Measurements from ENCODE around the gene RBM39. TPM values are rescaled to one million over a fixed set of nuclear protein-coding genes. Genes with fewer than 3 reads are reported as not detected.

Gene RBM39
- total RNA-seq, 1 experiment from 2014 or later = 347 TPM

DNA sequence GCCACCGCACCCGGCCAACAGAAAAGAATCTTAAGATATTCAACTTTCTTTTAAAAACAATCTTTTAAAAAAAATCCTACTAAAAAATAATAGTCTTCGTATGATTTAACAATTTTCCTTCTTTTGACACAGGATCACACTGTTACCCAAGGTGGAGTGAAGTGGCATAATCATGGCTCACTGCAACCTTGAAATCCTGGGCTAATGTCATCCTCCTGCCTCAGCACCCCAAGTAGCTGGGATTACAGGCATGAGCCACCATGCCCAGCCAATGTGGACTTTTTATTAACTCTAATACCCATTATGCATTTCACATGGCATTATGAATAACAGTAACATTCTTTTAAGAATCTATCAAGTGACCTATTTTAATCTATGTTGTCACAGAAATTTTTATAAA is 20.8 kb downstream of the RBM39 start:
- H3K23ac ChIP-seq (ENCODE audit: insufficient read length, low read depth, low read length) = no peak overlapping the region
- no peak overlapping the region for H4K8ac ChIP-seq (replicated peaks; ENCODE audit: insufficient read length, low read depth, low read length)
- no peak overlapping the region for H3K18ac ChIP-seq (ENCODE audit: insufficient read length, low read depth, low read length)
- no peak overlapping the region for H3K56ac ChIP-seq (ENCODE audit: insufficient read length, low read depth, low read length)
- no peak overlapping the region for H3K14ac ChIP-seq (ENCODE audit: insufficient read depth, low read length)
- H2BK15ac ChIP-seq (ENCODE audit: low read depth, low read length) = no peak overlapping the region
- Mint-ChIP-seq H3K4me3 (no peak overlapping the region), H3K27ac (no peak overlapping the region), H3K36me3 (ENCODE audit: insufficient read depth in 1 of 3, low read depth in 3 of 3) (peaks cover 58 to 97% (median 96%) of the 10 kb centered on the region in 3 experiments), H3K27me3 (ENCODE audit: low read depth) (no peaks in the 10 kb centered on the region), H3K9me3 (no peaks in the 10 kb centered on the region), H3K4me1 (no peaks in the 10 kb centered on the region)
- no peaks in the 10 kb centered on the region for H3K9me3 ChIP-seq (ENCODE audit: control insufficient read depth, low read depth, low read length)
- peaks cover 2% of the 10 kb centered on the region for H3K79me1 ChIP-seq (ENCODE audit: insufficient read depth, low read depth, low read length, poor library complexity, severe bottlenecking)
- no peak overlapping the region for H2BK5ac ChIP-seq (ENCODE audit: insufficient read length, low read length)
- peaks cover 2% of the 10 kb centered on the region; the same call in 1 of the 2 replicates for H3K79me2 ChIP-seq (ENCODE audit: insufficient read depth, low read length)
- no peak overlapping the region for H4K91ac ChIP-seq (ENCODE audit: insufficient read length, low read depth, low read length)
- no peak overlapping the region for H2BK12ac ChIP-seq (ENCODE audit: insufficient read length, low read depth, low read length)
- no peaks in the 10 kb centered on the region for H3K4me1 ChIP-seq (ENCODE audit: insufficient read depth, low read length)
- no peak overlapping the region for H3K9ac ChIP-seq (ENCODE audit: extremely low read depth, insufficient read length, low read length)
- no peak overlapping the region for H3K27ac ChIP-seq (ENCODE audit: insufficient read length, low read depth, low read length)
- WGBS (ENCODE audit: extremely low coverage, insufficient read length, low lambda C conversion rate) = 100% methylated on average over 1 of the region's 3 CpGs
- no peak overlapping the region for H2BK120ac ChIP-seq (ENCODE audit: low read depth, low read length, poor library complexity, severe bottlenecking)
- no peak overlapping the region for H4K5ac ChIP-seq (ENCODE audit: insufficient read length, low read depth, low read length)
- H3K4ac ChIP-seq (ENCODE audit: low read depth, low read length) = no peak overlapping the region
- no peaks in the 10 kb centered on the region for H3K27me3 ChIP-seq (ENCODE audit: insufficient read depth, low read length)
- H3K4me2 ChIP-seq (ENCODE audit: insufficient read depth, insufficient read length, low read length) = no peak overlapping the region
- no peaks in the 10 kb centered on the region for H3K23me2 ChIP-seq (ENCODE audit: insufficient read length, low read depth, low read length, poor library complexity, severe bottlenecking)
- H3T11ph ChIP-seq (ENCODE audit: low read length) = no peak overlapping the region
- no peak overlapping the region for H2BK20ac ChIP-seq (ENCODE audit: low read depth, low read length, poor library complexity, severe bottlenecking)
- TF ChIP-seq, protein P1, sequence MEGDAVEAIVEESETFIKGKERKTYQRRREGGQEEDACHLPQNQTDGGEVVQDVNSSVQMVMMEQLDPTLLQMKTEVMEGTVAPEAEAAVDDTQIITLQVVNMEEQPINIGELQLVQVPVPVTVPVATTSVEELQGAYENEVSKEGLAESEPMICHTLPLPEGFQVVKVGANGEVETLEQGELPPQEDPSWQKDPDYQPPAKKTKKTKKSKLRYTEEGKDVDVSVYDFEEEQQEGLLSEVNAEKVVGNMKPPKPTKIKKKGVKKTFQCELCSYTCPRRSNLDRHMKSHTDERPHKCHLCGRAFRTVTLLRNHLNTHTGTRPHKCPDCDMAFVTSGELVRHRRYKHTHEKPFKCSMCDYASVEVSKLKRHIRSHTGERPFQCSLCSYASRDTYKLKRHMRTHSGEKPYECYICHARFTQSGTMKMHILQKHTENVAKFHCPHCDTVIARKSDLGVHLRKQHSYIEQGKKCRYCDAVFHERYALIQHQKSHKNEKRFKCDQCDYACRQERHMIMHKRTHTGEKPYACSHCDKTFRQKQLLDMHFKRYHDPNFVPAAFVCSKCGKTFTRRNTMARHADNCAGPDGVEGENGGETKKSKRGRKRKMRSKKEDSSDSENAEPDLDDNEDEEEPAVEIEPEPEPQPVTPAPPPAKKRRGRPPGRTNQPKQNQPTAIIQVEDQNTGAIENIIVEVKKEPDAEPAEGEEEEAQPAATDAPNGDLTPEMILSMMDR (conservative IDR thresholded peaks at IDR 0.05) = no peak
- H2AFZ ChIP-seq (ENCODE audit: low read length) = no peak overlapping the region
- H2AK5ac ChIP-seq (ENCODE audit: insufficient read length, low read length) = no peak overlapping the region
- H4K20me1 ChIP-seq (ENCODE audit: control insufficient read depth, insufficient read depth, insufficient read length) = no peaks in the 10 kb centered on the region
- DNase-seq = no peak

Measured in H9 (cell line).